ENCODE data around the gene SCAMP4. TPM values are rescaled to one million over a fixed set of nuclear protein-coding genes. Genes with fewer than 3 reads are reported as not detected.

Gene SCAMP4
- total RNA-seq, 4 donors from 2014 or later, result 18.8 to 38.4 (median 26.7) TPM

GRCh38 chr19:1949304-1950101 lies 44.3 kb downstream of the SCAMP4 start:
- H3K4me1 ChIP-seq, result no peaks in the 10 kb centered on the region
- no peaks in the 10 kb centered on the region for H3K9me3 ChIP-seq
- in situ Hi-C loops (cut with MboI; ENCODE audit: low sequenced_read_pairs in 4 of 4) (no loop called here), intact Hi-C loops (cut with DNase I; ENCODE audit: low total_unique reads) (no loop called here)
- H3K36me3 ChIP-seq, result no peaks in the 10 kb centered on the region
- ATAC-seq, result no peak
- H3K27me3 ChIP-seq, result no peaks in the 10 kb centered on the region
- no peak for DNase-seq
- no peak overlapping the region for H3K27ac ChIP-seq
- no peak overlapping the region for H3K4me3 ChIP-seq
- TF ChIP-seq CTCF (IDR thresholded peaks at IDR 0.05 in 4 of 5, conservative IDR thresholded peaks at IDR 0.05 in 1 of 5) (no peak), POLR2A (IDR thresholded peaks at IDR 0.05) (no peak)

GRCh38 chr19:1950640-1951039 lies 45.4 kb downstream of the SCAMP4 start:
- intact Hi-C loops (cut with DNase I; ENCODE audit: low total_unique reads) (no loop called here), in situ Hi-C loops (cut with MboI; ENCODE audit: low sequenced_read_pairs in 4 of 4) (no loop called here)
- Histone ChIP-seq H3K9me3 (no peaks in the 10 kb centered on the region), H3K4me1 (no peaks in the 10 kb centered on the region), H3K4me3 (no peak overlapping the region), H3K27me3 (no peaks in the 10 kb centered on the region), H3K27ac (no peak overlapping the region), H3K36me3 (no peaks in the 10 kb centered on the region)
- no peak for ATAC-seq
- no peak for DNase-seq
- TF ChIP-seq POLR2A (IDR thresholded peaks at IDR 0.05) (no peak), CTCF (IDR thresholded peaks at IDR 0.05 in 4 of 5, conservative IDR thresholded peaks at IDR 0.05 in 1 of 5) (no peak)

DNA sequence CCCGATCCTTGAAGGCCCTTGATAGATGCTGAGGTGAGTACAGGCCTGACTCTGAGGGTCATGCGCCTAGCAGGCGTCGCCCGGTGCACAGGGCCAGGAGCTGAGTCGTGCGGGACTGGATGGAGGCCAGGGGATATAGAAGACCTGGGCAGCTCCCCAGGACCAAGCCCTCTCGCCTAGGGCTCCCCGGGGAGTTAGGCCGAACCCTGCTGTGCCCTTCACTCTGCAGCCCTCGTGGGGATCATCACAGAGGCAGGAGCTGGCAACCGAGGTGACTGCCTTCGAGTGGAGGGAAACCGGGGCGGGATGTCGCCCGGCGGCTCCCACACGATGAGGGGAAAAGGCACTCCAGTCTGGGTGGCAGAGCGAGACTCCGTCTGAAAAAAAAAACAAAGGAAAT lies 47.4 kb downstream of the SCAMP4 start:
- ATAC-seq (no peak), DNase-seq (no peak)
- TF ChIP-seq POLR2A (IDR thresholded peaks at IDR 0.05) (no peak), CTCF (IDR thresholded peaks at IDR 0.05 in 4 of 5, conservative IDR thresholded peaks at IDR 0.05 in 1 of 5) (no peak)
- intact Hi-C loops (cut with DNase I; ENCODE audit: low total_unique reads) (no loop called here), in situ Hi-C loops (cut with MboI; ENCODE audit: low sequenced_read_pairs in 4 of 4) (no loop called here)
- Histone ChIP-seq H3K4me3 (no peak overlapping the region), H3K9me3 (no peaks in the 10 kb centered on the region), H3K36me3 (no peaks in the 10 kb centered on the region), H3K4me1 (peaks cover 11 to 13% of the 10 kb centered on the region in 2 donors), H3K27me3 (no peaks in the 10 kb centered on the region), H3K27ac (no peak overlapping the region)

- no peak overlapping the region for H3K27ac ChIP-seq
- no peaks in the 10 kb centered on the region for H3K36me3 ChIP-seq
- no peak for TF ChIP-seq CTCF (IDR thresholded peaks at IDR 0.05 in 4 of 5, conservative IDR thresholded peaks at IDR 0.05 in 1 of 5)
- TF ChIP-seq POLR2A (IDR thresholded peaks at IDR 0.05), result no peak
- ATAC-seq (no peak), DNase-seq (no peak)
- H3K4me3 ChIP-seq, result no peak overlapping the region
- intact Hi-C loops (cut with DNase I; ENCODE audit: low total_unique reads) (no loop called here), in situ Hi-C loops (cut with MboI; ENCODE audit: low sequenced_read_pairs in 4 of 4) (no loop called here)
- H3K27me3 ChIP-seq, result no peaks in the 10 kb centered on the region
- H3K9me3 ChIP-seq, result no peaks in the 10 kb centered on the region
- H3K4me1 ChIP-seq, result peaks cover 12 to 16% of the 10 kb centered on the region in 2 donors
Measured at GRCh38 chr19:1953037-1953436, 47.8 kb downstream of the SCAMP4 start.

All from gastrocnemius medialis (tissue), 4 donors.